Gastrocnemius medialis (tissue), 4 donors: Measurements from ENCODE around the gene CMC1. TPM values are rescaled to one million over a fixed set of nuclear protein-coding genes. Genes with fewer than 3 reads are reported as not detected.
A peak's percentile ranks its signal among the peaks of the same experiment; 100 is the strongest.
"Not testable (repeated sequence)": the region's sequence is repeated elsewhere in the genome, so short reads cannot be mapped to it uniquely, and the experiment has no call there.

Experiments used
- ATAC-seq, 2 donors: fragments of 150-250 bp; one replicate each; pipeline ENCODE4 v1.9.1; 2016
- DNase-seq, 2 donors: peaks; one replicate each; pipeline ENCODE4 v3.0.0-alpha.2; 2019
- H3K27ac ChIP-seq, 4 donors: fragments of 200-600 bp; sonication (generic); 1 replicate in 1 of 4; 2 replicates in 3 of 4; pipeline ENCODE4 v1.5.1; 2016 to 2018; ENCODE audit warnings: mild to moderate bottlenecking in 2 of 4, moderate library complexity in 1 of 4
- H3K27me3 ChIP-seq, 3 donors: fragments of 200-600 bp; sonication (generic) in 2 of 3; 1 replicate in 1 of 3; 2 replicates in 2 of 3; pipeline versions ENCODE4 v1.5.1 to v1.6.0; 2016 to 2019; ENCODE audit warnings: mild to moderate bottlenecking in 1 of 3, moderate library complexity in 1 of 3
- H3K36me3 ChIP-seq, 2 donors: fragments of 200-600 bp; sonication (generic) in 1 of 2; one replicate each; pipeline ENCODE4 v1.5.1; 2017 to 2018
- H3K4me1 ChIP-seq, 2 donors: fragments of 200-600 bp; sonication (generic) in 1 of 2; one replicate each; pipeline ENCODE4 v1.5.1; 2016 to 2017; ENCODE audit warnings: mild to moderate bottlenecking in 2 of 2
- H3K4me3 ChIP-seq, 4 donors: fragments of 200-600 bp; sonication (generic) in 3 of 4; 1 replicate in 1 of 4; 2 replicates in 3 of 4; pipeline ENCODE4 v1.5.1; 2016 to 2019; ENCODE audit warnings: mild to moderate bottlenecking in 2 of 4
- H3K9me3 ChIP-seq, 3 donors: fragments of 200-600 bp; sonication (generic) in 2 of 3; 1 replicate in 1 of 3; 2 replicates in 2 of 3; pipeline ENCODE4 v1.5.1; 2016 to 2019
- CTCF ChIP-seq, 5 experiments: fragments of 450-650 bp in 3 of 5; fragments of 200-600 bp in 2 of 5; sonication (generic) in 2 of 5; IDR thresholded peaks in 4 of 5; conservative IDR thresholded peaks in 1 of 5; 1 replicate in 4 of 5; 2 replicates in 1 of 5; pipeline ENCODE4 v1.5.1; 2016 to 2019; ENCODE audit warnings: antibody characterized with exemption in 5 of 5, mild to moderate bottlenecking in 3 of 5, moderate library complexity in 3 of 5
- POLR2A ChIP-seq, 2 donors: fragments of 450-650 bp; IDR thresholded peaks; one replicate each; pipeline ENCODE4 v1.6.1; 2017; ENCODE audit warnings: antibody characterized with exemption in 2 of 2, mild to moderate bottlenecking in 2 of 2, moderate library complexity in 2 of 2
- in situ Hi-C, 4 donors: fragments of 200-750 bp; cut with MboI; loops; one replicate each; pipeline versions ENCODE4 v1.15.0 to v1.8.0; 2017; ENCODE audit warnings: low sequenced_read_pairs in 4 of 4
- intact Hi-C: fragments of 100-400 bp; cut with DNase I; formaldehyde crosslinking; loops from one replicate; pipeline ENCODE4 v1.15.1; 2023; ENCODE audit warnings: low total_unique reads
- total RNA-seq, 4 donors: library from RNA; depleted of rRNA; stranded (reverse); fragments of >200 nt; gene quantifications; one replicate each; pipeline versions ENCODE4 v1.1.0 to v1.2.3, GENCODE V29; 2016

The CMC1 gene
- total RNA-seq, 4 donors from 2014 or later = 2.7 to 27.6 (median 18.4) TPM

- Histone ChIP-seq H3K4me3 (no peak overlapping the region), H3K9me3 (no peaks in the 10 kb centered on the region), H3K4me1 (peaks cover 0 to 6% of the 10 kb centered on the region in 2 donors), H3K27me3 (no peaks in the 10 kb centered on the region), H3K27ac (no peak overlapping the region), H3K36me3 (peaks cover 0 to 11% of the 10 kb centered on the region in 2 donors)
- in situ Hi-C loops (loop anchor here in 1 of 4 donors (25.0 kb wide), 1 partner anchor 553 kb away; the partner anchor contains the start of gene EOMES), intact Hi-C loops (no loop called here)
- no peak for DNase-seq
- no peak for ATAC-seq
- TF ChIP-seq POLR2A (IDR thresholded peaks at IDR 0.05) (no peak), CTCF (IDR thresholded peaks at IDR 0.05 in 4 of 5, conservative IDR thresholded peaks at IDR 0.05 in 1 of 5) (no peak)
These were observed 24.2 kb downstream of the CMC1 start for GRCh38 chr3:28265641-28266040.

GRCh38 chr3:28267984-28268849 is 26.8 kb downstream of the CMC1 start:
- H3K36me3 ChIP-seq = peaks cover 0 to 22% of the 10 kb centered on the region in 2 donors
- intact Hi-C loops = no loop called here
- TF ChIP-seq POLR2A (IDR thresholded peaks at IDR 0.05) (no peak), CTCF (IDR thresholded peaks at IDR 0.05 in 4 of 5, conservative IDR thresholded peaks at IDR 0.05 in 1 of 5) (no peak)
- H3K27me3 ChIP-seq = no peaks in the 10 kb centered on the region
- peak; percentile 63 to 80 for ATAC-seq
- peaks cover 0 to 3% (median 0%) of the 10 kb centered on the region in 3 donors for H3K9me3 ChIP-seq
- H3K4me3 ChIP-seq = no peak overlapping the region
- H3K27ac ChIP-seq = peak overlapping the region; percentile 15 to 35 (median 26)
- peaks cover 0 to 6% of the 10 kb centered on the region in 2 donors for H3K4me1 ChIP-seq
- peak; percentile 3 to 14 for DNase-seq
- in situ Hi-C loops = loop anchor here in 1 of 4 donors (25.0 kb wide), 1 partner anchor 556 kb away; the partner anchor contains the start of gene EOMES

GRCh38 chr3:28268989-28269388 is 27.6 kb downstream of the CMC1 start:
- peaks cover 0 to 28% of the 10 kb centered on the region in 2 donors for H3K36me3 ChIP-seq
- H3K4me1 ChIP-seq = peaks cover 0 to 6% of the 10 kb centered on the region in 2 donors
- intact Hi-C loops (no loop called here), in situ Hi-C loops (loop anchor here in 1 of 4 donors (25.0 kb wide), 1 partner anchor 557 kb away; the partner anchor contains the start of gene EOMES)
- ATAC-seq (no peak), DNase-seq (no peak)
- H3K4me3 ChIP-seq = no peak overlapping the region
- no peak overlapping the region for H3K27ac ChIP-seq
- no peaks in the 10 kb centered on the region for H3K27me3 ChIP-seq
- H3K9me3 ChIP-seq = peaks cover 0 to 4% (median 0%) of the 10 kb centered on the region in 3 donors
- TF ChIP-seq CTCF (IDR thresholded peaks at IDR 0.05 in 4 of 5, conservative IDR thresholded peaks at IDR 0.05 in 1 of 5) (no peak), POLR2A (IDR thresholded peaks at IDR 0.05) (no peak)

- ATAC-seq, H3K9me3 ChIP-seq, H3K27ac ChIP-seq, H3K4me1 ChIP-seq, H3K27me3 ChIP-seq, intact Hi-C loops, DNase-seq, H3K4me3 ChIP-seq: not testable (repeated sequence)
- in situ Hi-C loops = loop anchor here in 1 of 4 donors (25.0 kb wide), 1 partner anchor 558 kb away; the partner anchor contains the start of gene EOMES
- H3K36me3 ChIP-seq = peaks cover 0 to 22% of the 10 kb centered on the region in 2 donors
These were observed 28.5 kb downstream of the CMC1 start for GRCh38 chr3:28269884-28270283.

- Histone ChIP-seq H3K27me3 (no peaks in the 10 kb centered on the region), H3K27ac (no peak overlapping the region), H3K4me3 (no peak overlapping the region), H3K4me1 (peaks cover 0 to 2% of the 10 kb centered on the region in 2 donors), H3K9me3 (peaks cover 0 to 4% (median 0%) of the 10 kb centered on the region in 3 donors), H3K36me3 (peaks cover 0 to 25% of the 10 kb centered on the region in 2 donors)
- intact Hi-C loops = no loop called here
- in situ Hi-C loops = loop anchor here in 1 of 4 donors (25.0 kb wide), 1 partner anchor 562 kb away; the partner anchor contains the start of gene EOMES
- DNase-seq = no peak
- no peak for TF ChIP-seq POLR2A (IDR thresholded peaks at IDR 0.05)
- TF ChIP-seq CTCF (IDR thresholded peaks at IDR 0.05 in 4 of 5, conservative IDR thresholded peaks at IDR 0.05 in 1 of 5) = no peak
- no peak for ATAC-seq
These were observed 32.4 kb downstream of the CMC1 start for GRCh38 chr3:28273837-28274236.
